ENCODE data around the gene HDHD2.

The HDHD2 gene

GRCh38 chr18:47146206-47146605, 4.1 kb downstream of the HDHD2 start:
- no peak for DNase-seq (ENCODE audit: low spot score)

- no peak for DNase-seq (ENCODE audit: low spot score)
Observed at GRCh38 chr18:47143899-47144485, 6.3 kb downstream of the HDHD2 start.

- no peak for DNase-seq (ENCODE audit: low spot score)
Observed at GRCh38 chr18:47143153-47143552, 7.1 kb downstream of the HDHD2 start.

- DNase-seq (ENCODE audit: low spot score) = no peak
Observed at GRCh38 chr18:47141289-47141688, 9.0 kb downstream of the HDHD2 start.

GRCh38 chr18:47121146-47121545, 29.2 kb downstream of the HDHD2 start:
- DNase-seq (ENCODE audit: low spot score) = no peak

GRCh38 chr18:47120428-47120827, 29.9 kb downstream of the HDHD2 start:
- DNase-seq (ENCODE audit: low spot score) = no peak

GRCh38 chr18:47118981-47119380, 31.3 kb downstream of the HDHD2 start:
- DNase-seq (ENCODE audit: low spot score) = no peak

- no peak for DNase-seq (ENCODE audit: low spot score)
Observed at GRCh38 chr18:47115205-47115604, 35.1 kb downstream of the HDHD2 start.

- DNase-seq (ENCODE audit: low spot score) = no peak
Observed at GRCh38 chr18:47113796-47114540, 36.3 kb downstream of the HDHD2 start.

- DNase-seq (ENCODE audit: low spot score) = no peak
Observed at GRCh38 chr18:47110492-47111274, 39.6 kb downstream of the HDHD2 start.

GRCh38 chr18:47109720-47110119, 40.6 kb downstream of the HDHD2 start:
- no peak for DNase-seq (ENCODE audit: low spot score)

GRCh38 chr18:47108998-47109405, 41.3 kb downstream of the HDHD2 start:
- DNase-seq (ENCODE audit: low spot score) = no peak

- DNase-seq (ENCODE audit: low spot score) = no peak
Observed at GRCh38 chr18:47108373-47108772, 41.9 kb downstream of the HDHD2 start.

- peak; percentile 59 for DNase-seq (ENCODE audit: low spot score)
Observed at GRCh38 chr18:47100212-47100831, 50.0 kb downstream of the HDHD2 start.

- DNase-seq (ENCODE audit: low spot score) = no peak
Observed at GRCh38 chr18:47095810-47096209, 54.5 kb downstream of the HDHD2 start.

- DNase-seq (ENCODE audit: low spot score) = no peak
Observed at GRCh38 chr18:47087676-47088075, 62.6 kb downstream of the HDHD2 start.

- no peak for DNase-seq (ENCODE audit: low spot score)
Observed at GRCh38 chr18:47081578-47081977, 68.7 kb downstream of the HDHD2 start.

GRCh38 chr18:47080872-47081271, 69.4 kb downstream of the HDHD2 start:
- DNase-seq (ENCODE audit: low spot score) = no peak

GRCh38 chr18:47077111-47077510, 73.2 kb downstream of the HDHD2 start:
- no peak for DNase-seq (ENCODE audit: low spot score)

GRCh38 chr18:47075098-47075883, 75.0 kb downstream of the HDHD2 start:
- no peak for DNase-seq (ENCODE audit: low spot score)

GRCh38 chr18:47067648-47068047, 82.7 kb downstream of the HDHD2 start:
- no peak for DNase-seq (ENCODE audit: low spot score)

- DNase-seq (ENCODE audit: low spot score) = no peak
Observed at GRCh38 chr18:47063096-47063495, 87.2 kb downstream of the HDHD2 start.
